Inflammatory macrophage treated with lipopolysaccharide for 4 hours (primary cell): ENCODE data around the gene SLC4A1.

Experiments used
- DNase-seq: peaks from one replicate; pipeline ENCODE4 v3.0.0-alpha.2; 2020

Gene SLC4A1

GRCh38 chr17:44203731-44204440 lies 64.0 kb downstream of the SLC4A1 start:
- DNase-seq: peak; percentile 73

- no peak for DNase-seq
Measured at GRCh38 chr17:44202756-44203155, 65.2 kb downstream of the SLC4A1 start.

DNA sequence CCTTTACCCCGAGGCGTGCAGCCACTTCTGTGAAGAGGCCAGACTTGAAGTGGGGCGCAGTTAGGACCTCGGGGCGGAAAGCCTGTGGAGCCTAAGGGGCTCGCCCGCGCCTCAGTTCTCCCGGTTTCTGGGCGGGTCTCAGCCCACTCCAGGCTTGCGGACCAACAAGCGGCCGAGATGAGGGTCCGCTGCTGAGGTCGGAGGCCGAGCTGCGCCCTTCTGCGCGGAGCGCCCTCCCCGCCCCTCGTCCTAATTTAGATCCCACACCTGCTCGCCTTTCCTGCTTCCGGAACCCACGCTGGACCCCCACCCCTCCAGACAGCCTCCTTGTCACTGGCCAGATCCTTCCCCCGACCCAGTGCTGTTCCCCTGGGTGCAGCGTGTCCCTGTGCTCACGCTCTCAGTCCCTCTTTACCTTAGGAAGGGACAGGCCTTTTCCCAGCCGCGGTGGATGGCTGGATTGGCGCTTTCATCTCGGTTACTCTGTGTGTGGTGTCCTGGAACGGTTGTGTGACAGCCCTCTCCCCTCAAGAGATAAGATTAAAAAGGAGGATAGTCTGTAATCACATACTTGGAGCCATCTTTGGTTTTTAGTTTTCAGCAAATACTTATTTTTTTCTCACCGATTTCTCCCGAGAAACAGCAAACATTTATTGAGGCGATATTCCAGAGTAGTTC lies 67.3 kb downstream of the SLC4A1 start:
- DNase-seq: no peak

GRCh38 chr17:44199553-44200477 lies 68.1 kb downstream of the SLC4A1 start, which contains the start of gene ATXN7L3:
Gene ATXN7L3, minus strand, starts transcription at chr17:44199884. Its CDS starts 1,814 bp downstream, at chr17:44198070.
- peak; percentile 97 for DNase-seq

- DNase-seq: peak; percentile 55
Measured at GRCh38 chr17:44198721-44199552, 69.0 kb downstream of the SLC4A1 start.
